Measurements from ENCODE around the gene MPC2. TPM values are rescaled to one million over a fixed set of nuclear protein-coding genes. Genes with fewer than 3 reads are reported as not detected.

Gene MPC2
- 23.9 and 27.6 TPM in 2 replicates for total RNA-seq

- DNase-seq (ENCODE audit: low read depth, low spot score): peak; percentile 7
Observed at GRCh38 chr1:167936930-167937708, at the start of gene MPC2. TSS of gene MPC2 (minus strand) at chr1:167937072. CDS start at chr1:167935841, 1,231 bp downstream.

GRCh38 chr1:167984886-167985489 lies 48.1 kb upstream of the MPC2 start:
- DNase-seq (ENCODE audit: low read depth, low spot score): no peak

GRCh38 chr1:167983797-167984420 lies 47.0 kb upstream of the MPC2 start:
- DNase-seq (ENCODE audit: low read depth, low spot score): no peak

- DNase-seq (ENCODE audit: low read depth, low spot score): no peak
Observed at GRCh38 chr1:167981933-167982332, 45.1 kb upstream of the MPC2 start.

- no peak for DNase-seq (ENCODE audit: low read depth, low spot score)
Observed at GRCh38 chr1:167977245-167977644, 40.4 kb upstream of the MPC2 start.

GRCh38 chr1:167974698-167975097 lies 37.8 kb upstream of the MPC2 start:
- DNase-seq (ENCODE audit: low read depth, low spot score): no peak

- no peak for DNase-seq (ENCODE audit: low read depth, low spot score)
Observed at GRCh38 chr1:167973832-167974231, 37.0 kb upstream of the MPC2 start.

- DNase-seq (ENCODE audit: low read depth, low spot score): no peak
Observed at GRCh38 chr1:167968569-167968968, 31.7 kb upstream of the MPC2 start.

- DNase-seq (ENCODE audit: low read depth, low spot score): no peak
Observed at GRCh38 chr1:167966050-167966449, 29.2 kb upstream of the MPC2 start.

- peak; percentile 46 for DNase-seq (ENCODE audit: low read depth, low spot score)
Observed at GRCh38 chr1:167964646-167965045, 27.8 kb upstream of the MPC2 start.

GRCh38 chr1:167957710-167958109 lies 20.8 kb upstream of the MPC2 start:
- no peak for DNase-seq (ENCODE audit: low read depth, low spot score)

GRCh38 chr1:167955915-167956314 lies 19.0 kb upstream of the MPC2 start:
- no peak for DNase-seq (ENCODE audit: low read depth, low spot score)

GRCh38 chr1:167950569-167950968 lies 13.7 kb upstream of the MPC2 start:
- DNase-seq (ENCODE audit: low read depth, low spot score): no peak

GRCh38 chr1:167949785-167950184 lies 12.9 kb upstream of the MPC2 start:
- DNase-seq (ENCODE audit: low read depth, low spot score): no peak

GRCh38 chr1:167947733-167948132 lies 10.9 kb upstream of the MPC2 start:
- DNase-seq (ENCODE audit: low read depth, low spot score): no peak

GRCh38 chr1:167943541-167943940 lies 6.7 kb upstream of the MPC2 start:
- no peak for DNase-seq (ENCODE audit: low read depth, low spot score)

- no peak for DNase-seq (ENCODE audit: low read depth, low spot score)
Observed at GRCh38 chr1:167940264-167940663, 3.4 kb upstream of the MPC2 start.

- DNase-seq (ENCODE audit: low read depth, low spot score): no peak
Observed at GRCh38 chr1:167938080-167938636, 1.3 kb upstream of the MPC2 start.

- DNase-seq (ENCODE audit: low read depth, low spot score): no peak
Observed at GRCh38 chr1:167937709-167938010, 788 bp upstream of the MPC2 start.

- DNase-seq (ENCODE audit: low read depth, low spot score): peak; percentile 95
Observed at GRCh38 chr1:167936068-167936929, 573 bp downstream of the MPC2 start, which contains the start of gene DCAF6. TSS of gene DCAF6 (plus strand) at chr1:167936683. CDS start at chr1:167936912, 229 bp downstream.
